HCT116 (cell line): ENCODE measurements around the gene GMEB2. TPM values are rescaled to one million over a fixed set of nuclear protein-coding genes. Genes with fewer than 3 reads are reported as not detected.

ENCODE experiments used
- ATAC-seq: fragments of 200-7000 bp; cut with Tn5 transposase; 2 replicates; pipeline ENCODE4 v1.9.1; 2020; ENCODE audit warnings: mild to moderate bottlenecking, moderate library complexity
- BruUV-seq: library from RNA; stranded (reverse); fragments of 400-500 nt; replicated peaks from 2 replicates; lab custom pipeline; 2021; lab: Mats Ljungman, UMichigan
- CTCF ChIA-PET: fragments of 300-600 bp; sonication (Branson Sonifier 250); formaldehyde crosslinking; loops from one replicate; lab custom pipeline; 2021; ENCODE audit warnings: antibody characterized with exemption; lab: Charles Lee
- POLR2A ChIA-PET: fragments of 300-600, 350-600 bp; sonication (Branson Sonifier 250); formaldehyde crosslinking; loops from one replicate; lab custom pipeline; 2021; ENCODE audit warnings: antibody characterized with exemption; lab: Charles Lee
- RAD21 ChIA-PET, 2 experiments: fragments of 300-600 bp; sonication (Branson Sonifier 250); formaldehyde crosslinking; loops; one replicate each; lab custom pipeline; 2023; ENCODE audit warnings: low total read pairs in 2 of 2; ENCODE audit not compliant: uncharacterized antibody in 2 of 2, unreplicated experiment in 2 of 2, low non-redundant PET in 1 of 2; lab: Charles Lee
- DNase-seq: peaks from one replicate; pipeline ENCODE4 v3.0.0-alpha.2; 2010; ENCODE audit warnings: low read depth, low spot score
- H2AFZ ChIP-seq: fragments of 200-600 bp; shearing (Covaris generic), sonication (generic); 2 replicates; pipeline ENCODE4 v1.6.1; 2017; ENCODE audit warnings: low read depth, mixed run types, mixed read lengths, antibody characterized with exemption, low read length; ENCODE audit not compliant: poor library complexity, severe bottlenecking
- H3K27ac ChIP-seq: 2 replicates; pipeline ENCODE4 v1.5.1; 2012; ENCODE audit warnings: low read depth, low read length
- H3K27me3 ChIP-seq: fragments of 200-600 bp; sonication (generic); 2 replicates; pipeline ENCODE4 v1.6.1; 2016; ENCODE audit warnings: mixed run types, low read length, mixed read lengths; ENCODE audit not compliant: insufficient read depth
- H3K36me3 ChIP-seq, 2 experiments: fragments of 200-500 bp in 1 of 2; fragments of 200-600 bp in 1 of 2; sonication (Bioruptor generic) in 1 of 2; sonication (generic) in 1 of 2; 2 replicates each; pipeline versions ENCODE4 v1.5.1 to v1.6.1; 2014 to 2016; ENCODE audit warnings: low read length in 2 of 2, inconsistent platforms in 1 of 2, mixed read lengths in 1 of 2, mixed run types in 1 of 2; ENCODE audit not compliant: insufficient read depth in 2 of 2, control insufficient read depth in 1 of 2
- H3K4me1 ChIP-seq, 2 experiments: fragments of 200-600 bp in 1 of 2; sonication (generic) in 1 of 2; 2 replicates each; pipeline versions ENCODE4 v1.5.1 to v1.6.1; 2012 to 2017; ENCODE audit warnings: low read length in 2 of 2, inconsistent platforms in 1 of 2, mild to moderate bottlenecking in 1 of 2, mixed read lengths in 1 of 2, mixed run types in 1 of 2, moderate library complexity in 1 of 2; ENCODE audit not compliant: insufficient read depth in 2 of 2, control insufficient read depth in 1 of 2
- H3K4me2 ChIP-seq: fragments of 200-600 bp; sonication (generic); 2 replicates; pipeline ENCODE4 v1.6.1; 2017; ENCODE audit warnings: mixed run types, low read length, mixed read lengths
- H3K4me3 ChIP-seq, 2 experiments: fragments of 200-600 bp in 1 of 2; sonication (generic) in 1 of 2; replicated peaks in 1 of 2; 2 replicates each; pipeline ENCODE4 v1.5.1; 2011 to 2016; ENCODE audit warnings: low read length in 2 of 2, control low read depth in 1 of 2, low read depth in 1 of 2, mild to moderate bottlenecking in 1 of 2, mixed read lengths in 1 of 2, mixed run types in 1 of 2
- H3K79me2 ChIP-seq: fragments of 200-600 bp; sonication (generic); 2 replicates; pipeline ENCODE4 v1.6.1; 2017; ENCODE audit warnings: mild to moderate bottlenecking, mixed run types, low read length, moderate library complexity, mixed read lengths; ENCODE audit not compliant: insufficient read depth
- H3K9ac ChIP-seq: fragments of 200-600 bp; sonication (generic); 2 replicates; pipeline ENCODE4 v1.6.1; 2016; ENCODE audit warnings: low read length, mixed read lengths
- H3K9me2 ChIP-seq: fragments of 200-600 bp; sonication (generic), shearing (Covaris generic); 2 replicates; pipeline ENCODE4 v1.6.1; 2017; ENCODE audit warnings: mixed run types, mild to moderate bottlenecking, moderate library complexity; ENCODE audit not compliant: insufficient read depth
- H3K9me3 ChIP-seq, 2 experiments: fragments of 200-500 bp in 1 of 2; fragments of 200-600 bp in 1 of 2; sonication (Bioruptor generic) in 1 of 2; sonication (generic) in 1 of 2; 2 replicates each; pipeline ENCODE4 v1.6.1; 2014 to 2017; ENCODE audit warnings: low read length in 2 of 2, mixed read lengths in 2 of 2, inconsistent platforms in 1 of 2, low read depth in 1 of 2, mild to moderate bottlenecking in 1 of 2, mixed run types in 1 of 2, moderate library complexity in 1 of 2; ENCODE audit not compliant: control insufficient read depth in 1 of 2, insufficient read depth in 1 of 2
- H4K20me1 ChIP-seq: fragments of 200-600 bp; sonication (generic), shearing (Covaris generic); 2 replicates; pipeline ENCODE4 v1.6.1; 2017; ENCODE audit warnings: mixed run types, mild to moderate bottlenecking, moderate library complexity; ENCODE audit not compliant: insufficient read depth
- CEBPB ChIP-seq: IDR thresholded peaks from 2 replicates; pipeline ENCODE4 v1.6.1; 2012; ENCODE audit warnings: low read depth
- EZH2phosphoT487 ChIP-seq: fragments of 200-600 bp; IDR thresholded peaks from 2 replicates; pipeline ENCODE4 v1.6.1; 2018; ENCODE audit warnings: antibody characterized with exemption, borderline replicate concordance
- MAX ChIP-seq: IDR thresholded peaks from 2 replicates; pipeline ENCODE4 v1.6.1; 2012
- SIN3A ChIP-seq: IDR thresholded peaks from 2 replicates; pipeline ENCODE4 v1.6.1; 2012; ENCODE audit warnings: low read depth
- TCF7L2 ChIP-seq: IDR thresholded peaks from 2 replicates; pipeline ENCODE4 v1.7.0; 2011; ENCODE audit warnings: borderline replicate concordance, inconsistent platforms; ENCODE audit not compliant: insufficient read depth, insufficient read length; ENCODE audit errors: extremely low read depth
- ZFX ChIP-seq: fragments of 450-650 bp; IDR thresholded peaks from 2 replicates; pipeline ENCODE4 v1.6.1; 2017
- ZNF274 ChIP-seq: fragments of 200-500 bp; sonication (Bioruptor generic); IDR thresholded peaks from 2 replicates; pipeline ENCODE4 v1.6.1; 2014; ENCODE audit warnings: mild to moderate bottlenecking, low read depth, low read length, inconsistent platforms
- intact Hi-C: fragments of 100-400 bp; cut with micrococcal nuclease; formaldehyde crosslinking; loops from 2 replicates; pipeline ENCODE4 v1.10.0; 2022
- total RNA-seq: library from RNA; stranded (reverse); gene quantifications from one replicate; pipeline ENCODE4 v1.2.1, GENCODE V29; 2021; ENCODE audit not compliant: unreplicated experiment
- TF ChIP-seq, protein P1 (sequence below): IDR thresholded peaks from 2 replicates; pipeline ENCODE4 v1.6.1; 2011; ENCODE audit warnings: mild to moderate bottlenecking, low read length, moderate library complexity; ENCODE audit not compliant: insufficient replicate concordance; ENCODE audit errors: extremely low read depth

Gene GMEB2
- total RNA-seq, 1 experiment from 2014 or later = 13.9 TPM

- Histone ChIP-seq H3K36me3 (no peaks in the 10 kb centered on the region), H3K27me3 (no peaks in the 10 kb centered on the region), H3K79me2 (peaks cover 4% of the 10 kb centered on the region; the same call in 1 of the 2 replicates), H4K20me1 (no peaks in the 10 kb centered on the region), H3K9ac (no peak overlapping the region), H3K9me2 (no peaks in the 10 kb centered on the region), H3K27ac (no peak overlapping the region), H3K9me3 (no peaks in the 10 kb centered on the region), H3K4me2 (no peak overlapping the region), H3K4me1 (peaks cover 12 to 35% of the 10 kb centered on the region in 2 experiments), H3K4me3 (no peak overlapping the region), H2AFZ (no peak overlapping the region)
- intact Hi-C loops = loop anchor here (10.0 kb wide), 1 partner anchor 47 kb away; the partner anchor contains the start of gene GMEB2
- ChIA-PET CTCF (no interaction called here), RAD21 (no interaction called here), POLR2A (no interaction called here)
- DNase-seq = no peak
- ATAC-seq = no peak
- TF ChIP-seq, protein P1, sequence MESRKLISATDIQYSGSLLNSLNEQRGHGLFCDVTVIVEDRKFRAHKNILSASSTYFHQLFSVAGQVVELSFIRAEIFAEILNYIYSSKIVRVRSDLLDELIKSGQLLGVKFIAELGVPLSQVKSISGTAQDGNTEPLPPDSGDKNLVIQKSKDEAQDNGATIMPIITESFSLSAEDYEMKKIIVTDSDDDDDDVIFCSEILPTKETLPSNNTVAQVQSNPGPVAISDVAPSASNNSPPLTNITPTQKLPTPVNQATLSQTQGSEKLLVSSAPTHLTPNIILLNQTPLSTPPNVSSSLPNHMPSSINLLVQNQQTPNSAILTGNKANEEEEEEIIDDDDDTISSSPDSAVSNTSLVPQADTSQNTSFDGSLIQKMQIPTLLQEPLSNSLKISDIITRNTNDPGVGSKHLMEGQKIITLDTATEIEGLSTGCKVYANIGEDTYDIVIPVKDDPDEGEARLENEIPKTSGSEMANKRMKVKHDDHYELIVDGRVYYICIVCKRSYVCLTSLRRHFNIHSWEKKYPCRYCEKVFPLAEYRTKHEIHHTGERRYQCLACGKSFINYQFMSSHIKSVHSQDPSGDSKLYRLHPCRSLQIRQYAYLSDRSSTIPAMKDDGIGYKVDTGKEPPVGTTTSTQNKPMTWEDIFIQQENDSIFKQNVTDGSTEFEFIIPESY = no peak
- no peak for TF ChIP-seq TCF7L2
- no peak for TF ChIP-seq SIN3A
- TF ChIP-seq ZNF274 = no peak
- TF ChIP-seq MAX = no peak
- TF ChIP-seq EZH2phosphoT487 = no peak
- TF ChIP-seq ZFX = no peak
- TF ChIP-seq CEBPB = no peak
- BruUV-seq = no TSS peak
Observed at GRCh38 chr20:63577317-63577894, 49.5 kb downstream of the GMEB2 start.
